ENCODE measurements around the gene TUBB4A.

Gene TUBB4A

DNA sequence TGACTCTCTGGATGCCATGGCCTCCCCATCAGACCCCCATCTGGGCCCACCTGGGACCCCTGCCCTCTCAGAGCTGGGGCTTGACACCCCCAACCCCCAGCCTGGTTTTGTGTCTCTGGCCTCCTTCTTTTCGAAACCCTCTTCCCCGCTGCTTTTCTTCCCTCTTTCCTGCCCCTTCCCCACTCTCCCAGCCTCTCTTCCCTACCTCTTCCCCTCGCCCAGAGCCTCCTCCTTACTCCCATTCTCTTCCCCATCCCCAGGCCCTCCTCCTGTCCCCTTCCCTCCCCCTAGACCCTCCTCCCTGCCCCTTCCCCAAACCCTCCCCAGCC, 30.9 kb upstream of the TUBB4A start:
- Histone ChIP-seq H3K36me3 (ENCODE audit: control insufficient read depth in 1 of 2, insufficient read depth in 2 of 2, low read length in 2 of 2) (no peaks in the 10 kb centered on the region), H3K27me3 (ENCODE audit: control insufficient read depth in 1 of 2, insufficient read depth in 2 of 2, low read length in 2 of 2) (peaks cover 20 to 25% of the 10 kb centered on the region in 2 donors), H3K4me1 (ENCODE audit: control insufficient read depth in 1 of 2, insufficient read depth in 2 of 2, low read length in 2 of 2) (peaks cover 20 to 22% of the 10 kb centered on the region in 2 donors), H3K9me3 (ENCODE audit: control insufficient read depth in 1 of 2, low read length in 2 of 2) (no peaks in the 10 kb centered on the region), H3K4me3 (ENCODE audit: low read depth in 1 of 2, low read length in 2 of 2) (no peak overlapping the region), H3K9ac (ENCODE audit: low read depth in 1 of 2, low read length in 2 of 2) (no peak overlapping the region), H3K27ac (ENCODE audit: low read depth, low read length) (no peak overlapping the region)

DNA sequence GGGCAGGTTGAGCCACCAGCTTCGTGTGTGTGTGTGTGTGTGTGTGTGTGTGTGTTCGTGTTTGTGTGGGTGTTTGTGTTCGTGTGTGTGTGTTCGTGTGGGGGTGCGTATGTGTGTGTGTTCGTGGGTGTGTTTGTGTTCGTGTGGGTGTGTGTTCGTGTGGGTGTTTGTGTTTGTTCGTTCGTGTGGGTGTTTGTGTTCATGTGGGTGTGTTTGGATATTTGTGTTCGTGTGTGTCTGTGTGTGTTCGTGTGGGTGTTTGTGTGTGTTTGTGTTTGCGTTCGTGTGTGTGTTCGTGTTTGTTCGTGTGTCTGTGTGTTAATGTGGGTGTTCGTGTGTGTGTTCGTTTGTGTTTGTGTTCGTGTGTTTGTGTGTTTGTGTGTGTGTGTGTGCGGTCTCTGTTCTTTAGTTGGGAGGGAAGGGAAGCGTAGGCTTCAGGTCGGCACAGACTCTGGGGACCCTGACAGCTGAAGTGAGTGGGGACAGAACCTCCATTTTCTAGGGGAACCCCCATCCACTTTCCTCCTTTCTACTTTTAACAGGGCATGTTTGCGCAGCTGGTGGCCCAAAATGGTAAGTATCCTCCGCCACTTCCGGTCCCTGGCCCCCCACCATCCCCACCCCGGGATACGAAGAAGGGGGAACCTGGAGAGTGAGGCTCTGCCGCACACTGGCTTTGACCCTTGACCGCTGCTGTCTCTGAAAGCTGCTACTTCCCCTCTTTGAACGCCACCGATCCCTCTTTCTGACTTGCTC, 30.3 kb upstream of the TUBB4A start:
- peaks cover 20 to 22% of the 10 kb centered on the region in 2 donors for H3K4me1 ChIP-seq (ENCODE audit: control insufficient read depth in 1 of 2, insufficient read depth in 2 of 2, low read length in 2 of 2)
- no peaks in the 10 kb centered on the region for H3K36me3 ChIP-seq (ENCODE audit: control insufficient read depth in 1 of 2, insufficient read depth in 2 of 2, low read length in 2 of 2)
- no peak overlapping the region for H3K27ac ChIP-seq (ENCODE audit: low read depth, low read length)
- peak overlapping the region in 1 of 2 donors; percentile 17 for H3K4me3 ChIP-seq (ENCODE audit: low read depth in 1 of 2, low read length in 2 of 2)
- H3K9me3 ChIP-seq (ENCODE audit: control insufficient read depth in 1 of 2, low read length in 2 of 2): no peaks in the 10 kb centered on the region
- H3K27me3 ChIP-seq (ENCODE audit: control insufficient read depth in 1 of 2, insufficient read depth in 2 of 2, low read length in 2 of 2): peaks cover 20 to 25% of the 10 kb centered on the region in 2 donors
- H3K9ac ChIP-seq (ENCODE audit: low read depth in 1 of 2, low read length in 2 of 2): no peak overlapping the region

DNA sequence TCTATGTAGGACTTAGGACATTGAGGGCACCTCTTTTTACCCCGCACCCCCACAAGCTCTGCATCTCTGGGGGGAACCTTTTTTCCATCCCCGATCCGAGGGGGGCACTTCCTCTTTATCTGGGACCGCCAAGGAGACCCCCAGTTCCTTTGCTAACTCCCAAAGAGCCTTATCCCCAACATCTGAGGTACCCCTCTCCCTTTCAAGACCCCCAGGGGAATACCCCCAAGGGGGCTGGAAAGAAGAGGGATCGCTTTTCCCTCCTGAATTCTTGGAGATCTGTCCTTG, 29.8 kb upstream of the TUBB4A start:
- H3K9ac ChIP-seq (ENCODE audit: low read depth in 1 of 2, low read length in 2 of 2): no peak overlapping the region
- H3K36me3 ChIP-seq (ENCODE audit: control insufficient read depth in 1 of 2, insufficient read depth in 2 of 2, low read length in 2 of 2): no peaks in the 10 kb centered on the region
- H3K4me1 ChIP-seq (ENCODE audit: control insufficient read depth in 1 of 2, insufficient read depth in 2 of 2, low read length in 2 of 2): peaks cover 20 to 22% of the 10 kb centered on the region in 2 donors
- H3K27ac ChIP-seq (ENCODE audit: low read depth, low read length): no peak overlapping the region
- peaks cover 20 to 25% of the 10 kb centered on the region in 2 donors for H3K27me3 ChIP-seq (ENCODE audit: control insufficient read depth in 1 of 2, insufficient read depth in 2 of 2, low read length in 2 of 2)
- no peak overlapping the region for H3K4me3 ChIP-seq (ENCODE audit: low read depth in 1 of 2, low read length in 2 of 2)
- no peaks in the 10 kb centered on the region for H3K9me3 ChIP-seq (ENCODE audit: control insufficient read depth in 1 of 2, low read length in 2 of 2)

DNA sequence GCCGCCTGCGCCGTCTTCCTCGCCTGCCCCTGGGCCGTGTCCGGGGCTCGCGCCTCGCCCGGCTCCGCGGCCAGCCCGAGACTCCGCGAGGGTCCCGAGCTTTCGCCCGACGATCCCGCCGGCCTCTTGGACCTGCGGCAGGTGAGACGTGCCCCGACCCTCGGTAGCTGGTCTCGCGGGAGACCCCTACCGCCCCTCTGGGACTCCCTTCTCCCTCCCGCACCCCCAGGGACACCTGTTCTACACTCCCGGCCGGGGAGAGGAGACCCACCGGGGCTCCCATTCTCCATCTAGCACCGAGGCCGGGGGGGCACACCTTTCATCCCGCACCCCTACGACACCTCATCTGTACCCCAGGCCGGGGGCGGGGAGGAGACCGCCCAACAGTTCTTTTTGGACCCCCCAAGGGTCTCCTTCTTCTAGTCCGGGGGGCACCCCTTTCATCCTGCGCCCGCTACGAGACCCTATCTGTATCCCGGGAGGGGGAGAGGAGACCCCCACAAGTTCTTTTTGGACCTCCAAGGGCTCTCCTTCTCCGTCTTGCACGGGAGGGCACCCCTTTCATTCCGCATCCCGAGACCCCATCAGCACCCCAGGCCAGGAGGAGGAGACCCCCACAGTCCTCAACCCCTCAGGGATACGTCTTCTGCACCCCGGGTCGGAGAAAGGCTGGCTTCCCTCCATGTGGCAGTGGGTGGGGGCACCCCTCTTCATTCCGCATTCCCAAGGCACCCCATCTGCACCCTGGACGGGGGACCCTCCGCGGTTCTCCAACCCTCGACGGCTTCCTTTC, 29.2 kb upstream of the TUBB4A start:
- Histone ChIP-seq H3K4me3 (ENCODE audit: low read depth in 1 of 2, low read length in 2 of 2) (peak overlapping the region; percentile 62 to 76), H3K36me3 (ENCODE audit: control insufficient read depth in 1 of 2, insufficient read depth in 2 of 2, low read length in 2 of 2) (no peaks in the 10 kb centered on the region), H3K9me3 (ENCODE audit: control insufficient read depth in 1 of 2, low read length in 2 of 2) (no peaks in the 10 kb centered on the region), H3K27ac (ENCODE audit: low read depth, low read length) (peak overlapping the region; percentile 42), H3K27me3 (ENCODE audit: control insufficient read depth in 1 of 2, insufficient read depth in 2 of 2, low read length in 2 of 2) (peaks cover 20 to 25% of the 10 kb centered on the region in 2 donors), H3K9ac (ENCODE audit: low read depth in 1 of 2, low read length in 2 of 2) (peak overlapping the region; percentile 38 to 51), H3K4me1 (ENCODE audit: control insufficient read depth in 1 of 2, insufficient read depth in 2 of 2, low read length in 2 of 2) (peaks cover 18 to 20% of the 10 kb centered on the region in 2 donors)

DNA sequence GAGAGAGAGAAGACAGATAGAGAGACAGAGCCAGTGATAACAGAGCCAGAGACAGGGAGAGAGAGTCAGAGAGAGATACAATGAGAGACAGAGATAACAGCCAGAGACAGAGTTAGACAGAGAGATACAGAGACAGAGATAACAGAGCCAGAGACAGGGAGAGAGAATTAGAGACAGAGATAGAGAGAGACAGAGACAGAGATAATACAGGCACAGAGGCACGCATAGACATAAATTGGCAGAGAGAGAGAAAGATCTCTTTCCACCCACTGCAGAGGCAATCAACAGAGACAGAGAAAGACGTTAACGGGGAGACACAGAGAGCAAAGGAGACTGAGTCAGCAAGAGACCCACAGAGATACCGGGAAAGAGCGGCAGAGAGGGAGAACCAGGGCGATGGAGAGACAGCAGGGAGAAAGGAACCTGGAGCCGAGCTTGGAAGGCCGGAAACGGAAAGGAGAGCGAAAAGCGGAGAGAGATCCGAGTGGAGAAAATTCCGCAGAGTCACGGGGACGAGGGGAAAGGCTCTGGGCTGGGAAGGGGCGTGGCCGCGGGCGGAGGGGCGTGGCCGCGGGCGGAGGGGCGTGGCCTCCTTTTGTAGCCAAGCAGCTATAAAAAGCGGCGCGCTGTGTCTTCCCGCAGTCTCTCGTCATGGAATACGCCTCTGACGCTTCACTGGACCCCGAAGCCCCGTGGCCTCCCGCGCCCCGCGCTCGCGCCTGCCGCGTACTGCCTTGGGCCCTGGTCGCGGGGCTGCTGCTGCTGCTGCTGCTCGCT, 28.5 kb upstream of the TUBB4A start, which contains the start of gene TNFSF9:
Gene TNFSF9, plus strand, starts transcription at position 641 of the 777 bp plus-strand sequence. Its CDS starts 11 bp downstream, at position 652.
- peak within 1 kb of the TSS; percentile 51 to 83 for H3K9ac ChIP-seq (ENCODE audit: low read depth in 1 of 2, low read length in 2 of 2)

DNA sequence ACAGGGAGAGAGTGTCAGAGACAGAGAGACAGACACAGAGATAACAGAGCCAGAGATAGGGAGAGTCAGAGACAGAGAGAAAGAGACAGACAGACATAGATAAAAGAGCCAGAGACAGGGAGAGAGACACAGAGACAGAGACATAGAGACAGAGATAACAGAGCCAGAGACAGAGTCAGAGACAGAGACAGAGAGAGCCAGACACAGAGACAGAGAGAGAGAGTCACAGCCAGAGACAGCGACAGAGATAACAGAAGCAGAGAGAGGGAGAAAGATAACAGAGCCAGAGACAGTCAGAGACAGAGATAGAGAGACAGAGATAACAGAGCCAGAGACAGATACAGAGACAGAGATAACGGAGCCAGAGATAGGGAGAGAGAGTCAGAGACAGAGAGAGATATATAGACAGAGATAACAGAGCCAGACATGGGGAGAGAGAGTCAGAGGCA, 27.9 kb upstream of the TUBB4A start:
- Histone ChIP-seq H3K27me3 (ENCODE audit: control insufficient read depth in 1 of 2, insufficient read depth in 2 of 2, low read length in 2 of 2) (peaks cover 20 to 24% of the 10 kb centered on the region in 2 donors), H3K4me3 (ENCODE audit: low read depth in 1 of 2, low read length in 2 of 2) (peak overlapping the region in 1 of 2 donors; percentile 76), H3K9me3 (ENCODE audit: control insufficient read depth in 1 of 2, low read length in 2 of 2) (no peaks in the 10 kb centered on the region), H3K9ac (ENCODE audit: low read depth in 1 of 2, low read length in 2 of 2) (no peak overlapping the region), H3K4me1 (ENCODE audit: control insufficient read depth in 1 of 2, insufficient read depth in 2 of 2, low read length in 2 of 2) (peaks cover 13 to 19% of the 10 kb centered on the region in 2 donors), H3K36me3 (ENCODE audit: control insufficient read depth in 1 of 2, insufficient read depth in 2 of 2, low read length in 2 of 2) (no peaks in the 10 kb centered on the region), H3K27ac (ENCODE audit: low read depth, low read length) (no peak overlapping the region)

More for the DNA sequence above, 28.5 kb upstream of the TUBB4A start, which contains the start of gene TNFSF9:
- Histone ChIP-seq H3K27ac (ENCODE audit: low read depth, low read length) (peak within 1 kb of the TSS; percentile 42), H3K9me3 (ENCODE audit: control insufficient read depth in 1 of 2, low read length in 2 of 2) (no peaks in the 10 kb centered on the region), H3K36me3 (ENCODE audit: control insufficient read depth in 1 of 2, insufficient read depth in 2 of 2, low read length in 2 of 2) (no peaks in the 10 kb centered on the region), H3K27me3 (ENCODE audit: control insufficient read depth in 1 of 2, insufficient read depth in 2 of 2, low read length in 2 of 2) (peaks cover 20 to 25% of the 10 kb centered on the region in 2 donors), H3K4me1 (ENCODE audit: control insufficient read depth in 1 of 2, insufficient read depth in 2 of 2, low read length in 2 of 2) (peaks cover 13 to 19% of the 10 kb centered on the region in 2 donors), H3K4me3 (ENCODE audit: low read depth in 1 of 2, low read length in 2 of 2) (peak within 1 kb of the TSS; percentile 73 to 76)

DNA sequence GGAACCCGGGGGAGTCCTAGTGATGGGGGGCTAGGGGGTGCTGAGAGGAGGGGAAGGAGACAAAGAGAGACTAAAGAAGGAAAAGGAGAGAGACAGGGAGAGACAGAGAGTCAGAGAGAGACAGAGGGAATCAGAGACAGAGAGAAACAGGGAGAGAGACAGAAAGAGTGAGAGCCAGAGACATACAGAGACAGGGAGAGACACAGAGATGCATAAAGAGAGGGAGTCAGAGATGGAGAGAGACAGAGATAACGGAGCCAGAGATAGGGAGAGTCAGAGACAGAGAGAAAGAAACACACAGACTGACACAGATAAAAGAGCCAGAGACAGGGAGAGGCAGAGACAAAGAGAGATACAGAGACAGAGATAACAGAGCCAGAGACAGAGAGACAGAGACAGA, 27.2 kb upstream of the TUBB4A start:
- Histone ChIP-seq H3K4me3 (ENCODE audit: low read depth in 1 of 2, low read length in 2 of 2) (no peak overlapping the region), H3K9ac (ENCODE audit: low read depth in 1 of 2, low read length in 2 of 2) (no peak overlapping the region), H3K27ac (ENCODE audit: low read depth, low read length) (no peak overlapping the region), H3K36me3 (ENCODE audit: control insufficient read depth in 1 of 2, insufficient read depth in 2 of 2, low read length in 2 of 2) (no peaks in the 10 kb centered on the region), H3K27me3 (ENCODE audit: control insufficient read depth in 1 of 2, insufficient read depth in 2 of 2, low read length in 2 of 2) (peaks cover 18 to 20% of the 10 kb centered on the region in 2 donors), H3K9me3 (ENCODE audit: control insufficient read depth in 1 of 2, low read length in 2 of 2) (no peaks in the 10 kb centered on the region), H3K4me1 (ENCODE audit: control insufficient read depth in 1 of 2, insufficient read depth in 2 of 2, low read length in 2 of 2) (peaks cover 13 to 19% of the 10 kb centered on the region in 2 donors)

DNA sequence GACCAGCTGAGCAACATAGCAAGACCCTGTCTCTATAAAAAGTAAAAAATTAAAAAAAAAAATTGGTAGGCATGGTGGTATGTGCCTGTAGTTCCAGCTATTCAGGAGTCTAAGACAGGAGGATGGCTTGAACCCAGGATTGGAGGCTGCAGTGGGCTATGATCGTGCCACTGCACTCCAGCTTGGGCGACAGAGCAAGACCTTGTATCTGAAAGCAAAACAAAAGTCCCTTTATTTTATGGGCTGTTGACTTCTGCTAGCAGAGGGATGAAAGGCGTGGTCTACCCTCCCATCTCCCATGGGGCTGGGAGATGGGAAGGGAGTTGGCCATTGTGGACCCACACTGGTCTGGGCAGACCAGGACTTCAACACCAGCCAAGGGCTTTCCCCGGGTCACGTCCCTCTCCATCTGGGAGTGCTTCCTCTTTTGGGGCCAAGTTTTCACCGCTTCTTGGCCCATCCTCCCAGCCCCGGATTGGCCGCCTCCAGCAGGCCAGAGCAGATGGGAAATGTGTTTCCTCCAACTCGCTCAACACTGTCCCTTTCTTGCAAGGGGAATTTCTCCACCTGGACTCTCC, 26.5 kb upstream of the TUBB4A start:
- H3K27ac ChIP-seq (ENCODE audit: low read depth, low read length): no peak overlapping the region

DNA sequence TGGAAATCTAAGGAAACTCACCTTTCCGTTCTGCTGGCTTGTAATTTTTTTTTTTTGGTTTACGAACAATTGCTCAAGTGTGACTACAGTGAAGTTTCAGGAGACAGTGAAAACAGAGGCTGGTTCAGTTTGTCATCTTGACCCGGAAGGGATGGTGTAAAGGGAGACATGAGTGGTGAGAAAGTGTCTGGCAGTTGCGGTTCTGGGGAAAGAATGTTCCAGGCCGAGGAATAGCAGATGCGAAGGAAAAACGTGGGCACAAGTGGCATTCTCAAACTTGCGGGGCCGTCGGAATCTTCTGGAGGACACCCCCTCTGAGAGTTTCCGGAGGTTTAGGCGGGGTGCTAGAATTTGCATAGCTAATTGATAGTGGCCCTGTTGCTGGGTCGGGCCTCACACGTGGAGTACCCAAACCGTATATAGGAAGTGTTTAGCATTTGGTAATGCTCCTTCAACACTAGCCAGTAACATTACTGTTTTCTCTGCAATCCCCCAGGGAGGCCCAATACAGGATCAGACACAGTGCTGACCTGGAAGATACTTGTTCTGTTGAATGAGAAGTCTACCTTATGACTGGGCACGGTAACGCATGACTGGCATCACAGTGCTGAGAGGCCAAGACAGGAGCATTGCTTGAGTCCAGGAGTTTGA, 25.9 kb upstream of the TUBB4A start:
- no peak overlapping the region for H3K9ac ChIP-seq (ENCODE audit: low read depth in 1 of 2, low read length in 2 of 2)
- no peak overlapping the region for H3K4me3 ChIP-seq (ENCODE audit: low read depth in 1 of 2, low read length in 2 of 2)
- H3K27me3 ChIP-seq (ENCODE audit: control insufficient read depth in 1 of 2, insufficient read depth in 2 of 2, low read length in 2 of 2): peaks cover 18 to 19% of the 10 kb centered on the region in 2 donors
- H3K9me3 ChIP-seq (ENCODE audit: control insufficient read depth in 1 of 2, low read length in 2 of 2): no peaks in the 10 kb centered on the region
- no peak overlapping the region for H3K27ac ChIP-seq (ENCODE audit: low read depth, low read length)
- H3K4me1 ChIP-seq (ENCODE audit: control insufficient read depth in 1 of 2, insufficient read depth in 2 of 2, low read length in 2 of 2): peaks cover 13 to 19% of the 10 kb centered on the region in 2 donors
- H3K36me3 ChIP-seq (ENCODE audit: control insufficient read depth in 1 of 2, insufficient read depth in 2 of 2, low read length in 2 of 2): no peaks in the 10 kb centered on the region

More for the DNA sequence above, 26.5 kb upstream of the TUBB4A start:
- Histone ChIP-seq H3K9ac (ENCODE audit: low read depth in 1 of 2, low read length in 2 of 2) (no peak overlapping the region), H3K4me1 (ENCODE audit: control insufficient read depth in 1 of 2, insufficient read depth in 2 of 2, low read length in 2 of 2) (peaks cover 13 to 19% of the 10 kb centered on the region in 2 donors), H3K4me3 (ENCODE audit: low read depth in 1 of 2, low read length in 2 of 2) (no peak overlapping the region), H3K36me3 (ENCODE audit: control insufficient read depth in 1 of 2, insufficient read depth in 2 of 2, low read length in 2 of 2) (no peaks in the 10 kb centered on the region), H3K27me3 (ENCODE audit: control insufficient read depth in 1 of 2, insufficient read depth in 2 of 2, low read length in 2 of 2) (peaks cover 18 to 20% of the 10 kb centered on the region in 2 donors), H3K9me3 (ENCODE audit: control insufficient read depth in 1 of 2, low read length in 2 of 2) (no peaks in the 10 kb centered on the region)

Data from duodenal mucosa (tissue), 2 donors.